IMR-90 (cell line): ENCODE measurements around the gene FBXO41. TPM values are rescaled to one million over a fixed set of nuclear protein-coding genes. Genes with fewer than 3 reads are reported as not detected.

Experiments used
- ATAC-seq: fragments of 200-7000 bp; cut with Tn5 transposase; 2 replicates; pipeline ENCODE4 v1.9.1; 2020; ENCODE audit warnings: low read depth, mild to moderate bottlenecking, moderate library complexity
- BruUV-seq: library from RNA; stranded (reverse); fragments of 400-500 nt; replicated peaks from 2 replicates; lab custom pipeline; 2021; lab: Mats Ljungman, UMichigan
- CTCF ChIA-PET: fragments of 300-600 bp; formaldehyde crosslinking; extraction: SDS; loops from one replicate; lab custom pipeline; 2021; ENCODE audit warnings: antibody characterized with exemption; lab: Yijun Ruan, JAX
- POLR2A ChIA-PET: fragments of 300-600 bp; sonication (Branson Sonifier 250); formaldehyde crosslinking; loops from one replicate; lab custom pipeline; 2022; ENCODE audit warnings: antibody characterized with exemption; ENCODE audit not compliant: unreplicated experiment; lab: Charles Lee
- DNase-seq: peaks from one replicate; pipeline ENCODE4 v3.0.0; 2013
- H2AFZ ChIP-seq: replicated peaks from 2 replicates; pipeline ENCODE3; 2013; ENCODE audit warnings: low read length, mild to moderate bottlenecking; ENCODE audit not compliant: poor library complexity
- H2AK5ac ChIP-seq: 2 replicates; pipeline ENCODE4 v1.6.1; 2013; ENCODE audit warnings: low read depth, low read length, inconsistent platforms
- H2AK9ac ChIP-seq: replicated peaks from 2 replicates; pipeline ENCODE3; 2013; ENCODE audit warnings: mild to moderate bottlenecking, low read depth, low read length, moderate library complexity; ENCODE audit not compliant: poor library complexity
- H2BK120ac ChIP-seq: 2 replicates; pipeline ENCODE4 v1.6.1; 2013; ENCODE audit warnings: low read depth, low read length, inconsistent platforms
- H2BK15ac ChIP-seq: 3 replicates; pipeline ENCODE4 v1.6.1; 2013; ENCODE audit warnings: low read depth, low read length, inconsistent platforms
- H2BK20ac ChIP-seq: 2 replicates; pipeline ENCODE4 v1.6.1; 2013; ENCODE audit warnings: low read depth, mild to moderate bottlenecking, inconsistent platforms, low read length, moderate library complexity
- H2BK5ac ChIP-seq: 2 replicates; pipeline ENCODE4 v1.6.1; 2013; ENCODE audit warnings: mild to moderate bottlenecking, low read depth, low read length, inconsistent platforms; ENCODE audit not compliant: poor library complexity, severe bottlenecking
- H3K14ac ChIP-seq: replicated peaks from 2 replicates; pipeline ENCODE4 v1.6.1; 2013; ENCODE audit warnings: low read depth, low read length, inconsistent platforms
- H3K18ac ChIP-seq: 2 replicates; pipeline ENCODE4 v1.6.1; 2013; ENCODE audit warnings: low read depth, low read length, control low read depth
- H3K23ac ChIP-seq: 2 replicates; pipeline ENCODE4 v1.6.1; 2013; ENCODE audit warnings: low read depth, low read length, inconsistent platforms
- H3K27ac ChIP-seq: 2 replicates; pipeline ENCODE4 v1.5.1; 2013; ENCODE audit warnings: mild to moderate bottlenecking, control low read depth, low read length; ENCODE audit not compliant: insufficient read depth
- H3K27me3 ChIP-seq: 2 replicates; pipeline ENCODE4 v1.6.1; 2013; ENCODE audit warnings: low read length; ENCODE audit not compliant: control insufficient read depth, insufficient read depth
- H3K36me3 ChIP-seq: 2 replicates; pipeline ENCODE4 v1.6.1; 2013; ENCODE audit warnings: low read length, mixed read lengths; ENCODE audit not compliant: control insufficient read depth, insufficient read depth
- H3K4ac ChIP-seq: 2 replicates; pipeline ENCODE4 v1.6.1; 2013; ENCODE audit warnings: low read depth, low read length, inconsistent platforms
- H3K4me1 ChIP-seq: 2 replicates; pipeline ENCODE4 v1.6.1; 2013; ENCODE audit warnings: low read length, mixed read lengths; ENCODE audit not compliant: control insufficient read depth, insufficient read depth
- H3K4me2 ChIP-seq: 2 replicates; pipeline ENCODE4 v1.6.1; 2013; ENCODE audit warnings: low read depth, mild to moderate bottlenecking, control low read depth, low read length, moderate library complexity
- H3K4me3 ChIP-seq: 2 replicates; pipeline ENCODE4 v1.5.1; 2013; ENCODE audit warnings: low read depth, mild to moderate bottlenecking, control low read depth, low read length, moderate library complexity; ENCODE audit not compliant: insufficient read depth
- H3K56ac ChIP-seq: 2 replicates; pipeline ENCODE4 v1.6.1; 2013; ENCODE audit warnings: low read length, inconsistent platforms; ENCODE audit not compliant: insufficient read depth; ENCODE audit errors: extremely low read depth
- H3K79me1 ChIP-seq, 2 experiments: 2 replicates each; pipeline ENCODE4 v1.6.1; 2013; ENCODE audit warnings: low read length in 2 of 2, inconsistent platforms in 1 of 2, low read depth in 1 of 2
- H3K9ac ChIP-seq: 2 replicates; pipeline ENCODE4 v1.6.1; 2013; ENCODE audit warnings: low read depth, low read length, control low read depth
- H3K9me1 ChIP-seq: 2 replicates; pipeline ENCODE4 v1.6.1; 2013; ENCODE audit warnings: low read length, inconsistent platforms; ENCODE audit not compliant: insufficient read depth
- H3K9me3 ChIP-seq: 2 replicates; pipeline ENCODE4 v1.6.1; 2013; ENCODE audit warnings: low read length; ENCODE audit not compliant: control insufficient read depth, insufficient read depth
- H4K20me1 ChIP-seq: 2 replicates; pipeline ENCODE4 v1.6.1; 2013; ENCODE audit warnings: low read length, inconsistent platforms; ENCODE audit not compliant: insufficient read depth
- H4K5ac ChIP-seq: 2 replicates; pipeline ENCODE4 v1.6.1; 2013; ENCODE audit warnings: mild to moderate bottlenecking, low read depth, low read length, control low read depth
- H4K8ac ChIP-seq, 2 experiments: 2 replicates each; pipeline ENCODE4 v1.6.1; 2013; ENCODE audit warnings: low read depth in 2 of 2, low read length in 2 of 2, control low read depth in 1 of 2, inconsistent platforms in 1 of 2
- H4K91ac ChIP-seq: 2 replicates; pipeline ENCODE4 v1.6.1; 2013; ENCODE audit warnings: low read depth, low read length, inconsistent platforms; ENCODE audit not compliant: insufficient read depth
- BHLHE40 ChIP-seq: fragments of 150-350 bp; IDR thresholded peaks from 2 replicates; pipeline ENCODE4 v1.6.1; 2016; ENCODE audit warnings: mild to moderate bottlenecking, low read depth, low read length
- CEBPB ChIP-seq: IDR thresholded peaks from 2 replicates; pipeline ENCODE4 v1.6.1; 2012; ENCODE audit warnings: low read depth, low read length, improper control_type of control experiment
- CHD1 ChIP-seq: IDR thresholded peaks from 2 replicates; pipeline ENCODE4 v1.6.1; 2012; ENCODE audit warnings: low read depth, low read length, improper control_type of control experiment
- ELK1 ChIP-seq: fragments of 150-350 bp; IDR thresholded peaks from 2 replicates; pipeline ENCODE4 v1.6.1; 2016; ENCODE audit warnings: low read depth, mild to moderate bottlenecking, low read length, moderate library complexity, borderline replicate concordance
- FOS ChIP-seq: fragments of 150-350 bp; IDR thresholded peaks from 2 replicates; pipeline ENCODE4 v1.6.1; 2016; ENCODE audit warnings: low read depth, low read length
- MAFK ChIP-seq: IDR thresholded peaks from 2 replicates; pipeline ENCODE4 v1.6.1; 2012; ENCODE audit warnings: low read depth, low read length, improper control_type of control experiment
- MAZ ChIP-seq: IDR thresholded peaks from 2 replicates; pipeline ENCODE4 v1.6.1; 2012; ENCODE audit warnings: low read depth, mild to moderate bottlenecking, low read length, improper control_type of control experiment, moderate library complexity, borderline replicate concordance
- MXI1 ChIP-seq: IDR thresholded peaks from 2 replicates; pipeline ENCODE4 v1.6.1; 2012; ENCODE audit warnings: low read depth, mild to moderate bottlenecking, low read length, moderate library complexity, borderline replicate concordance
- NFE2L2 ChIP-seq: fragments of 150-350 bp; IDR thresholded peaks from 2 replicates; pipeline ENCODE4 v1.6.1; 2016; ENCODE audit warnings: low read depth, mild to moderate bottlenecking, low read length
- POLR2A ChIP-seq: IDR thresholded peaks from 2 replicates; pipeline ENCODE4 v1.6.1; 2012; ENCODE audit warnings: mild to moderate bottlenecking, low read depth, low read length
- RAD21 ChIP-seq: IDR thresholded peaks from 2 replicates; pipeline ENCODE4 v1.6.1; 2012; ENCODE audit warnings: low read length, improper control_type of control experiment
- RCOR1 ChIP-seq: IDR thresholded peaks from 2 replicates; pipeline ENCODE4 v1.6.1; 2012; ENCODE audit warnings: mild to moderate bottlenecking, low read length, improper control_type of control experiment; ENCODE audit not compliant: insufficient replicate concordance
- RFX5 ChIP-seq: IDR thresholded peaks from 2 replicates; pipeline ENCODE4 v1.8.0; 2012; ENCODE audit warnings: low read depth, mild to moderate bottlenecking, low read length, moderate library complexity
- SMC3 ChIP-seq: fragments of 150-350 bp; IDR thresholded peaks from 2 replicates; pipeline ENCODE4 v1.6.1; 2016; ENCODE audit warnings: low read depth, mild to moderate bottlenecking, antibody characterized with exemption, low read length, moderate library complexity
- WGBS, 2 experiments: methylation state at CpG; one replicate each; pipeline versions ENCODE4 v1.1.5 to v1.1.7; 2013; ENCODE audit warnings: missing lambda C conversion rate in 2 of 2; ENCODE audit not compliant: insufficient read length in 1 of 2; ENCODE audit errors: extremely low coverage in 2 of 2; 5-methylcytosine and 5-hydroxymethylcytosine counted together
- dilution Hi-C: fragments of 300-500 bp; cut with HindIII; formaldehyde crosslinking; loops from one replicate; pipeline ENCODE4 v1.14.3; 2018; ENCODE audit warnings: low sequenced_read_pairs; ENCODE audit not compliant: unreplicated experiment
- in situ Hi-C: fragments of 300-500 bp; cut with MboI; formaldehyde crosslinking; loops from 3 replicates; pipeline ENCODE4 v1.14.3; 2019; ENCODE audit warnings: low sequenced_read_pairs, inconsistent platforms, mixed read lengths
- intact Hi-C: fragments of 100-400 bp; cut with micrococcal nuclease; formaldehyde crosslinking; loops from 2 replicates; pipeline ENCODE4 v1.10.0; 2022
- polyA plus RNA-seq, 3 experiments: library from polyadenylated mRNA; depleted of rRNA; stranded (reverse); fragments of >200 nt; gene quantifications; 2 replicates each; pipeline ENCODE4 v1.2.3, GENCODE V29; 2012; ENCODE audit warnings: low replicate concordance in 1 of 3
- total RNA-seq: library from RNA; depleted of rRNA; stranded (reverse); fragments of >200 nt; gene quantifications from 2 replicates; pipeline ENCODE4 v1.2.3, GENCODE V29; 2012
- TF ChIP-seq, protein P1 (sequence below): conservative IDR thresholded peaks from 2 replicates; pipeline ENCODE4 v1.5.1; 2012; ENCODE audit warnings: mild to moderate bottlenecking, low read depth, low read length, improper control_type of control experiment
- TF ChIP-seq, protein P2 (sequence below): fragments of 150-350 bp; IDR thresholded peaks from 2 replicates; pipeline ENCODE4 v1.6.1; 2017; ENCODE audit warnings: mild to moderate bottlenecking, antibody characterized with exemption, low read length, low read depth

FBXO41 gene
- total and polyA plus RNA-seq, 2 of the 4 experiments (the other 2 are of a cell fraction), result 0.54 to 3.7 TPM

DNA sequence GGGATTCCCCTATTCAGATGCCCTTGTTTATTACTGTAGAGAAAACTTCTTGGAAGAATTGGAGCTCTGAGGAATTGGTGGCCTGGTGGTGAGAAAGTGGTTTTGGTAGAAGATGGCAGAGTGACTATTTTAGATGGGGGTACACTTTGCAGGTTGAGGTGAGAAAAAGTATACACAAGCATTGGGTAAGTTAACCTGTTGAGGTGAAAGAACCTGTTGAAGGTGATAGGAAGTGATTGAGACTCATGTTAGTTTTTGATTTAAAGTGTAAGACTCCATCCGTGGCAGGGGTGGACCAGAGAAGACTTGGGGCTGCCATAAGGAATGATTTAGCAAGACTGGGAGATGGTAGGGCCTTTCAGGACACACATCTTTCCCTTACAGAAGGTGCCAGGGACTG lies 47.1 kb downstream of the FBXO41 start:
- Histone ChIP-seq H3K4me3 (no peak overlapping the region), H2BK5ac (no peak overlapping the region), H4K5ac (no peak overlapping the region), H3K9me3 (no peaks in the 10 kb centered on the region), H3K79me1 (peaks cover 17 to 63% of the 10 kb centered on the region in 2 experiments), H2BK120ac (no peak overlapping the region), H3K56ac (no peak overlapping the region), H3K4me1 (peaks cover 7% of the 10 kb centered on the region), H3K23ac (no peak overlapping the region), H4K20me1 (peaks cover 63% of the 10 kb centered on the region), H3K9me1 (peaks cover 14% of the 10 kb centered on the region), H3K4ac (no peak overlapping the region), H2BK20ac (no peak overlapping the region), H2AK5ac (no peak overlapping the region), H3K36me3 (peaks cover 14% of the 10 kb centered on the region), H3K27me3 (no peaks in the 10 kb centered on the region), H3K27ac (no peak overlapping the region), H4K91ac (no peak overlapping the region), H2AFZ (no peak overlapping the region), H2AK9ac (no peak overlapping the region), H2BK15ac (no peak overlapping the region), H3K4me2 (no peak overlapping the region), H3K18ac (no peak overlapping the region), H3K14ac (no peak overlapping the region), H4K8ac (no peak overlapping the region), H3K9ac (no peak overlapping the region)
- no TSS peak for BruUV-seq
- dilution Hi-C loops (no loop called here), in situ Hi-C loops (no loop called here), intact Hi-C loops (no loop called here)
- no peak for TF ChIP-seq CHD1
- TF ChIP-seq CEBPB, result no peak
- TF ChIP-seq ELK1, result no peak
- no peak for TF ChIP-seq POLR2A
- no peak for TF ChIP-seq SMC3
- TF ChIP-seq NFE2L2, result no peak
- TF ChIP-seq MAZ, result no peak
- TF ChIP-seq, protein P1, sequence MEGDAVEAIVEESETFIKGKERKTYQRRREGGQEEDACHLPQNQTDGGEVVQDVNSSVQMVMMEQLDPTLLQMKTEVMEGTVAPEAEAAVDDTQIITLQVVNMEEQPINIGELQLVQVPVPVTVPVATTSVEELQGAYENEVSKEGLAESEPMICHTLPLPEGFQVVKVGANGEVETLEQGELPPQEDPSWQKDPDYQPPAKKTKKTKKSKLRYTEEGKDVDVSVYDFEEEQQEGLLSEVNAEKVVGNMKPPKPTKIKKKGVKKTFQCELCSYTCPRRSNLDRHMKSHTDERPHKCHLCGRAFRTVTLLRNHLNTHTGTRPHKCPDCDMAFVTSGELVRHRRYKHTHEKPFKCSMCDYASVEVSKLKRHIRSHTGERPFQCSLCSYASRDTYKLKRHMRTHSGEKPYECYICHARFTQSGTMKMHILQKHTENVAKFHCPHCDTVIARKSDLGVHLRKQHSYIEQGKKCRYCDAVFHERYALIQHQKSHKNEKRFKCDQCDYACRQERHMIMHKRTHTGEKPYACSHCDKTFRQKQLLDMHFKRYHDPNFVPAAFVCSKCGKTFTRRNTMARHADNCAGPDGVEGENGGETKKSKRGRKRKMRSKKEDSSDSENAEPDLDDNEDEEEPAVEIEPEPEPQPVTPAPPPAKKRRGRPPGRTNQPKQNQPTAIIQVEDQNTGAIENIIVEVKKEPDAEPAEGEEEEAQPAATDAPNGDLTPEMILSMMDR, result no peak
- no peak for TF ChIP-seq RCOR1
- TF ChIP-seq, protein P2, sequence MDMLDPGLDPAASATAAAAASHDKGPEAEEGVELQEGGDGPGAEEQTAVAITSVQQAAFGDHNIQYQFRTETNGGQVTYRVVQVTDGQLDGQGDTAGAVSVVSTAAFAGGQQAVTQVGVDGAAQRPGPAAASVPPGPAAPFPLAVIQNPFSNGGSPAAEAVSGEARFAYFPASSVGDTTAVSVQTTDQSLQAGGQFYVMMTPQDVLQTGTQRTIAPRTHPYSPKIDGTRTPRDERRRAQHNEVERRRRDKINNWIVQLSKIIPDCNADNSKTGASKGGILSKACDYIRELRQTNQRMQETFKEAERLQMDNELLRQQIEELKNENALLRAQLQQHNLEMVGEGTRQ, result no peak
- TF ChIP-seq MAFK, result no peak
- no peak for TF ChIP-seq FOS
- no peak for TF ChIP-seq RFX5
- TF ChIP-seq BHLHE40, result no peak
- TF ChIP-seq RAD21, result no peak
- no peak for TF ChIP-seq MXI1
- ChIA-PET POLR2A (no interaction called here), CTCF (no interaction called here)
- ATAC-seq (no peak), DNase-seq (no peak)
- no CpG with 5 or more reads among the region's 1 CpG for WGBS, 2 experiments
